A673 (cell line): ENCODE measurements around the gene GAS7. TPM values are rescaled to one million over a fixed set of nuclear protein-coding genes. Genes with fewer than 3 reads are reported as not detected.

ENCODE experiments used
- BruUV-seq: library from RNA; stranded (reverse); fragments of 400-500 nt; replicated peaks from 2 replicates; lab custom pipeline; 2021; lab: Mats Ljungman, UMichigan
- CTCF ChIA-PET: fragments of 300-600 bp; sonication (Branson Sonifier 250); formaldehyde crosslinking; loops from one replicate; lab custom pipeline; 2022; ENCODE audit warnings: antibody characterized with exemption; lab: Charles Lee
- POLR2A ChIA-PET: fragments of 300-600 bp; sonication (Branson Sonifier 250); formaldehyde crosslinking; loops from one replicate; lab custom pipeline; 2022; ENCODE audit warnings: antibody characterized with exemption; ENCODE audit not compliant: low non-redundant PET; lab: Charles Lee
- DNase-seq: peaks from one replicate; pipeline ENCODE4 v3.0.0-alpha.2; 2015; ENCODE audit warnings: low spot score
- H3K27ac ChIP-seq: fragments of 200-600 bp; sonication (generic); 2 replicates; pipeline ENCODE4 v1.5.1; 2016; ENCODE audit warnings: mixed run types, low read depth, mild to moderate bottlenecking, mixed read lengths, antibody characterized with exemption, low read length; ENCODE audit not compliant: poor library complexity, severe bottlenecking
- H3K27me3 ChIP-seq: fragments of 200-600 bp; sonication (generic); replicated peaks from 2 replicates; pipeline ENCODE4 v1.6.1; 2017; ENCODE audit warnings: mixed run types, low read depth, mild to moderate bottlenecking, mixed read lengths, antibody characterized with exemption, low read length; ENCODE audit not compliant: insufficient read depth, poor library complexity
- H3K36me3 ChIP-seq: fragments of 200-600 bp; sonication (generic); 2 replicates; pipeline ENCODE4 v1.6.1; 2016; ENCODE audit warnings: mixed run types, mild to moderate bottlenecking, mixed read lengths, antibody characterized with exemption, low read length; ENCODE audit not compliant: insufficient read depth, poor library complexity, severe bottlenecking
- H3K4me1 ChIP-seq: fragments of 200-600 bp; sonication (generic); 2 replicates; pipeline ENCODE4 v1.6.1; 2017; ENCODE audit warnings: mixed run types, mild to moderate bottlenecking, mixed read lengths, antibody characterized with exemption, low read length; ENCODE audit not compliant: insufficient read depth, poor library complexity, severe bottlenecking
- H3K4me3 ChIP-seq: fragments of 200-600 bp; sonication (generic); 2 replicates; pipeline ENCODE4 v1.5.1; 2016; ENCODE audit warnings: low read depth, mixed run types, mild to moderate bottlenecking, mixed read lengths, low read length; ENCODE audit not compliant: poor library complexity, severe bottlenecking
- H3K9me3 ChIP-seq: fragments of 200-600 bp; sonication (generic); 2 replicates; pipeline ENCODE4 v1.6.1; 2016; ENCODE audit warnings: mixed run types, low read depth, mild to moderate bottlenecking, mixed read lengths, antibody characterized with exemption, low read length; ENCODE audit not compliant: poor library complexity, severe bottlenecking
- CTCF ChIP-seq: fragments of 300-800, 200-600 bp; sonication (generic); conservative IDR thresholded peaks from 2 replicates; pipeline ENCODE4 v1.5.1; 2017; ENCODE audit warnings: low read depth, mild to moderate bottlenecking, antibody characterized with exemption, low read length, moderate library complexity, mixed read lengths
- EZH2 ChIP-seq: fragments of 200-600 bp; sonication (generic); IDR thresholded peaks from 2 replicates; pipeline ENCODE4 v1.6.1; 2017; ENCODE audit warnings: borderline replicate concordance, low read depth, mild to moderate bottlenecking, mixed read lengths, antibody characterized with exemption, low read length; ENCODE audit not compliant: poor library complexity, severe bottlenecking
- intact Hi-C: fragments of 100-400 bp; cut with micrococcal nuclease; formaldehyde crosslinking; loops from one replicate; pipeline ENCODE4 v1.10.0; 2022; ENCODE audit not compliant: unreplicated experiment
- total RNA-seq: library from RNA; stranded (reverse); gene quantifications from 2 replicates; pipeline ENCODE4 v1.2.3, GENCODE V29; 2021

The GAS7 gene
- total RNA-seq, 1 experiment from 2014 or later, result 2.3 TPM

GRCh38 chr17:10233161-10233560 lies 34.8 kb upstream of the GAS7 start:
- intact Hi-C loops, result no loop called here
- no peaks in the 10 kb centered on the region for H3K36me3 ChIP-seq
- no peak overlapping the region for H3K4me3 ChIP-seq
- H3K4me1 ChIP-seq, result no peaks in the 10 kb centered on the region
- no peak for DNase-seq
- H3K27ac ChIP-seq, result no peak overlapping the region
- TF ChIP-seq EZH2 (no peak), CTCF (no peak)
- H3K27me3 ChIP-seq, result no peaks in the 10 kb centered on the region
- ChIA-PET CTCF (no interaction called here), POLR2A (no interaction called here)
- no TSS peak for BruUV-seq
- H3K9me3 ChIP-seq, result no peaks in the 10 kb centered on the region

DNA sequence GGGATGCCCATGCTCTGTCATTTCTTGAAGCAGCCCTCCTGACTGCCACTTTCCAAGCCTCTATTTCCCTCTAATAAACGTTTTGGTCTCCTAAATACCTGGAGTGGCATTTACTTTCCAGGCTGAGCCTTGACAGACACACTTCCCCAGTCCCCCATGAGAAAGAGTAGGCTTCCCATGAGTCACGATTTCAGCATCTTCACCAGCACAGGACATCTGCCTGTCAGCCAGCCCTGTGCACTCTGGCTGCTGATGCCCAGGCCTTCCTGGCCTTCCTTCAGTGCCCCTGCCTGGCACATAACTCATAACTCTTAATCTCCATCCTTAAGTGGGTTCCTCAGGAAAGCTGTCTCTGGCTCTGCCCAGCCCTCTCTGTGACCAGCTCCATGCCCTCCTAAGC lies 30.8 kb upstream of the GAS7 start:
- H3K4me3 ChIP-seq, result no peak overlapping the region
- BruUV-seq, result no TSS peak
- no peaks in the 10 kb centered on the region for H3K9me3 ChIP-seq
- DNase-seq, result no peak
- TF ChIP-seq EZH2 (no peak), CTCF (no peak)
- H3K27me3 ChIP-seq, result no peaks in the 10 kb centered on the region
- H3K4me1 ChIP-seq, result no peaks in the 10 kb centered on the region
- intact Hi-C loops, result no loop called here
- ChIA-PET CTCF (no interaction called here), POLR2A (no interaction called here)
- H3K36me3 ChIP-seq, result no peaks in the 10 kb centered on the region
- H3K27ac ChIP-seq, result no peak overlapping the region

- H3K36me3 ChIP-seq, result no peaks in the 10 kb centered on the region
- H3K4me3 ChIP-seq, result no peak overlapping the region
- TF ChIP-seq EZH2, result no peak
- TF ChIP-seq CTCF, result peak; percentile 96
- BruUV-seq, result no TSS peak
- H3K9me3 ChIP-seq, result no peaks in the 10 kb centered on the region
- H3K4me1 ChIP-seq, result no peaks in the 10 kb centered on the region
- peak; percentile 44 for DNase-seq
- H3K27me3 ChIP-seq, result no peaks in the 10 kb centered on the region
- intact Hi-C loops, result loop anchor here (1.0 to 2.0 kb wide), 2 partner anchors 262 to 302 kb away; no protein-coding TSS in a partner anchor
- ChIA-PET POLR2A (no interaction called here), CTCF (interaction anchor here (0.5 to 0.9 kb wide), 8 partner anchors 12 to 1735 kb away, joined by 3 to 6 read pairs (median 4); no protein-coding TSS in a partner anchor)
- no peak overlapping the region for H3K27ac ChIP-seq
Observed at GRCh38 chr17:10226930-10227695, 28.7 kb upstream of the GAS7 start.
